Measurements from ENCODE around the gene SLAIN2.

Gene SLAIN2

GRCh38 chr4:48405924-48406323 lies 64.6 kb downstream of the SLAIN2 start:
- no peak for TF ChIP-seq ZFX (IDR thresholded peaks at IDR 0.05; ENCODE audit: borderline replicate concordance)
- TF ChIP-seq CTCF (IDR thresholded peaks at IDR 0.05), result no peak
- no peak overlapping the region for H3K27ac ChIP-seq

- no peak for TF ChIP-seq CTCF (IDR thresholded peaks at IDR 0.05)
- TF ChIP-seq ZFX (IDR thresholded peaks at IDR 0.05; ENCODE audit: borderline replicate concordance), result no peak
- no peak overlapping the region for H3K27ac ChIP-seq
Observed at GRCh38 chr4:48409203-48409602, 67.9 kb downstream of the SLAIN2 start.

DNA sequence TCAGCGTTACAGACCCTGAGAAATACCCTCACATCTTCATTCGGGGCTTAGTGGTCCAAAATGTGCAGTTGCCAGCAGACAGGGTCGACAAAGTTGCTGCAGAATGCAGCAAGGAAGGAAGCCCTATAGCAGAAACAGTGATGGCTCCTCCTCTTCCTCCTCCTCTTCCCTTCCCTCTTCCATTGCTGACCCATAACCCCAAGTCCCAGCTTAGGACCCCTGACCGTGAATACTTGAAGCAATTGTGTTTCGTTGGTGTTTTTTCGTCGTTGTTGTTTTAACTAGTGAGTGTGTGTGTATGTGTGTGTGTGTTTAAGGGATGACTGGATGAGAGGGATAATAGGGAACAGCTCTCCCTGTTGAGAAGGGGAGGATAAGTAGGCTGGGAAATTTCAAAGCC lies 69.5 kb downstream of the SLAIN2 start:
- TF ChIP-seq ZFX (IDR thresholded peaks at IDR 0.05; ENCODE audit: borderline replicate concordance) (no peak), CTCF (IDR thresholded peaks at IDR 0.05) (no peak)

DNA sequence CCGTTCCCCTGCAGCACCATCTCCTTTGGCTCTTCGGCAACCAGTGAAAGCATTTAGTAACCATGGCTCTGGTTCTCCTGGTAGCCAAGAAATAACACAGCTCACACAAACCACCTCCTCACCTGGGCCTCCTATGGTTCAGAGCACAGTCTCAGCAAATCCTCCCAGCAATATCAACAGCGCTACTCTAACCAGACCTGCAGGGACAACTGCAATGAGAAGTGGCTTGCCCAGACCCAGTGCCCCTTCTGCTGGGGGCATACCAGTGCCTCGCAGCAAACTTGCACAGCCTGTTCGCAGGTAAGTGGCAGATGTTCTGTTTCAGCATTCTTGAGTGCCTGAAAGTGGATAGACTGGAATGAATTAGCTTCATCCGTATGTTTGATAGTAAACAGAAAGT lies 78.8 kb downstream of the SLAIN2 start:
- no peak for TF ChIP-seq ZFX (IDR thresholded peaks at IDR 0.05; ENCODE audit: borderline replicate concordance)
- TF ChIP-seq CTCF (IDR thresholded peaks at IDR 0.05), result no peak
- no peak overlapping the region; the same call in 1 of the 2 replicates for H3K27ac ChIP-seq

More for the DNA sequence above, 69.5 kb downstream of the SLAIN2 start:
- H3K27ac ChIP-seq, result no peak overlapping the region

- TF ChIP-seq CTCF (IDR thresholded peaks at IDR 0.05) (no peak), ZFX (IDR thresholded peaks at IDR 0.05; ENCODE audit: borderline replicate concordance) (no peak)
- H3K27ac ChIP-seq, result no peak overlapping the region
Observed at GRCh38 chr4:48421101-48421500, 79.8 kb downstream of the SLAIN2 start.

GRCh38 chr4:48428926-48429325 lies 87.6 kb downstream of the SLAIN2 start:
- TF ChIP-seq ZFX (IDR thresholded peaks at IDR 0.05; ENCODE audit: borderline replicate concordance) (no peak), CTCF (IDR thresholded peaks at IDR 0.05) (no peak)
- no peak overlapping the region for H3K27ac ChIP-seq

DNA sequence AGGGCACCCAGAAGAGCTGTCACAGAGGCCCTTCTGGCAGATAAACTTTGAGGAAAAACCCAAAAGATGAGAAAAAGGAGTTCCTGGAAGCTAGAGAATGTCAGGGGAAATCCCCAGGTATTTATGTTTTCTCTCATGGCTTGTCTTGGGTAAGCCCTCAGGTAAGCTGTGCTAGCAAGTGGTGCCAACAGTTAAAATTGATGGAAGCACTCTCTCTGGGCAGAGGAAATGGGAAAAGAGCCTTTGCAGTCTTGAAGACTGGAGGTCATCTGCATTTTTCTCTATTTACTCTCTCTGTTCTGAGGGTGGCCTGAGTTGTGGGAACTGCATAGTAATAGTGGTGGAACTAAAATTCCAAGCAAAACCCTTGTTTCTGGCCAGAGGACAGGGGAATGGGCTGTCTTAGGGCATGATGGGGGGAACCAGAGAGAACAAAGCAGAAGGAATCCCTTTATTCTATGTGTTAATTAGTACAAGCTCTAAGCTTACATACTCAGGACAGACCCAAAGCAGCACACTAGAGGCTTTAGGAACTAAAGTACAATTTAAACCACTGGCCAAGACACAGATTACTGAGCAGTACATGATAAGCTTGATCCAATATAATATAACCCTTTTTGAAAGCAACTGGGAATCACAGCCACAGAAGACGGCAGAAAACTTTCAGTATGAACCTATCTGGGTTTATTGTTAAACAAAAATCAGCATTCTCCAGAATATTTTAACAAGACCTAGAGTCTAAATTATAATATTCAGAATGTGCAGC lies 88.6 kb downstream of the SLAIN2 start:
- no peak for TF ChIP-seq ZFX (IDR thresholded peaks at IDR 0.05; ENCODE audit: borderline replicate concordance)
- no peak for TF ChIP-seq CTCF (IDR thresholded peaks at IDR 0.05)
- H3K27ac ChIP-seq, result peak overlapping the region; percentile 47; the same call in 1 of the 2 replicates

All from 22Rv1 (cell line).